Thoracic aorta (tissue), 2 donors: ENCODE results near the gene ARL14EPL. TPM values are rescaled to one million over a fixed set of nuclear protein-coding genes. Genes with fewer than 3 reads are reported as not detected.

Experiments
- ATAC-seq: fragments of 150-250 bp; one replicate; pipeline ENCODE4 v1.8.0; 2017; ENCODE audit warnings: low read depth; ENCODE audit not compliant: insufficient number of reproducible peaks, low FRiP score
- DNase-seq: peaks from one replicate; pipeline ENCODE4 v3.0.0-alpha.2; 2020; ENCODE audit warnings: low spot score
- H3K27ac ChIP-seq, 2 donors: fragments of 200-600 bp; sonication (generic); 1 replicate in 1 of 2; 2 replicates in 1 of 2; pipeline ENCODE4 v1.5.1; 2016; ENCODE audit warnings: mild to moderate bottlenecking in 2 of 2, moderate library complexity in 2 of 2
- H3K27me3 ChIP-seq: fragments of 200-600 bp; sonication (generic); replicated peaks from 2 replicates; pipeline ENCODE4 v1.6.0; 2016; ENCODE audit warnings: mild to moderate bottlenecking; ENCODE audit not compliant: insufficient read depth
- H3K36me3 ChIP-seq: fragments of 200-600 bp; sonication (generic); one replicate; pipeline ENCODE4 v1.5.1; 2016
- H3K4me1 ChIP-seq, 2 donors: fragments of 200-600 bp; sonication (generic); 1 replicate in 1 of 2; 2 replicates in 1 of 2; pipeline versions ENCODE4 v1.5.1 to v1.6.0; 2016; ENCODE audit warnings: low read depth in 2 of 2, mild to moderate bottlenecking in 1 of 2; ENCODE audit not compliant: control insufficient read depth in 1 of 2
- H3K4me3 ChIP-seq: fragments of 200-600 bp; sonication (generic); 2 replicates; pipeline ENCODE4 v1.5.1; 2016; ENCODE audit warnings: mild to moderate bottlenecking
- H3K9me3 ChIP-seq: fragments of 200-600 bp; sonication (generic); 2 replicates; pipeline ENCODE4 v1.5.1; 2016
- CTCF ChIP-seq: fragments of 200-600 bp; sonication (generic); IDR thresholded peaks from one replicate; pipeline ENCODE4 v1.5.1; 2019; ENCODE audit warnings: antibody characterized with exemption
- total RNA-seq, 2 donors: library from RNA; depleted of rRNA; stranded (reverse); fragments of >200 nt; gene quantifications; one replicate each; pipeline versions ENCODE4 v1.1.0 to v1.2.3, GENCODE V29; 2016

The ARL14EPL gene
- total RNA-seq, 2 donors from 2014 or later, result 1.7 TPM; not detected in 1

GRCh38 chr5:116035123-116035522 is 2.9 kb downstream of the ARL14EPL start:
- H3K4me1 ChIP-seq, result no peaks in the 10 kb centered on the region
- H3K36me3 ChIP-seq, result no peaks in the 10 kb centered on the region
- no peak for TF ChIP-seq CTCF
- no peak overlapping the region for H3K27ac ChIP-seq
- H3K27me3 ChIP-seq, result no peaks in the 10 kb centered on the region
- DNase-seq, result no peak
- no peaks in the 10 kb centered on the region for H3K9me3 ChIP-seq
- no peak for ATAC-seq
- H3K4me3 ChIP-seq, result no peak overlapping the region

GRCh38 chr5:116037236-116037822 is 5.1 kb downstream of the ARL14EPL start:
- Histone ChIP-seq H3K36me3 (no peaks in the 10 kb centered on the region), H3K27me3 (no peaks in the 10 kb centered on the region), H3K27ac (no peak overlapping the region), H3K9me3 (no peaks in the 10 kb centered on the region), H3K4me1 (no peaks in the 10 kb centered on the region), H3K4me3 (no peak overlapping the region)
- no peak for ATAC-seq
- TF ChIP-seq CTCF, result no peak
- no peak for DNase-seq

- H3K4me3 ChIP-seq, result no peak overlapping the region
- no peak overlapping the region for H3K27ac ChIP-seq
- no peaks in the 10 kb centered on the region for H3K9me3 ChIP-seq
- no peaks in the 10 kb centered on the region for H3K36me3 ChIP-seq
- no peak for TF ChIP-seq CTCF
- no peaks in the 10 kb centered on the region for H3K4me1 ChIP-seq
- ATAC-seq (no peak), DNase-seq (no peak)
- no peaks in the 10 kb centered on the region for H3K27me3 ChIP-seq
Measured at GRCh38 chr5:116038817-116039216, 6.5 kb downstream of the ARL14EPL start.

GRCh38 chr5:116042375-116042774 is 10.1 kb downstream of the ARL14EPL start:
- Histone ChIP-seq H3K27ac (no peak overlapping the region), H3K4me1 (no peaks in the 10 kb centered on the region), H3K9me3 (no peaks in the 10 kb centered on the region), H3K4me3 (no peak overlapping the region), H3K27me3 (no peaks in the 10 kb centered on the region), H3K36me3 (no peaks in the 10 kb centered on the region)
- no peak for DNase-seq
- ATAC-seq, result no peak
- TF ChIP-seq CTCF, result no peak

- Histone ChIP-seq H3K4me1 (no peaks in the 10 kb centered on the region), H3K4me3 (no peak overlapping the region), H3K27ac (no peak overlapping the region), H3K9me3 (no peaks in the 10 kb centered on the region), H3K36me3 (no peaks in the 10 kb centered on the region), H3K27me3 (no peaks in the 10 kb centered on the region)
- DNase-seq (no peak), ATAC-seq (no peak)
- no peak for TF ChIP-seq CTCF
Measured at GRCh38 chr5:116044073-116044472, 11.8 kb downstream of the ARL14EPL start.
